Ovary (tissue), 9 donors: ENCODE data around the gene RGS7. TPM values are rescaled to one million over a fixed set of nuclear protein-coding genes. Genes with fewer than 3 reads are reported as not detected.

Experiments
- DNase-seq, 5 donors: peaks; one replicate each; pipeline ENCODE4 v3.0.0-alpha.2; 2019 to 2020
- H3K27ac ChIP-seq, 2 donors: fragments of 200-600 bp; one replicate each; pipeline versions ENCODE4 v1.5.1 to v1.8.0; 2019 to 2022
- H3K27me3 ChIP-seq: fragments of 200-600 bp; one replicate; pipeline ENCODE4 v1.8.0; 2022
- H3K36me3 ChIP-seq: fragments of 200-600 bp; sonication (generic); one replicate; pipeline ENCODE4 v1.5.1; 2019
- H3K4me1 ChIP-seq: one replicate; pipeline ENCODE4 v1.8.1; 2013; ENCODE audit warnings: mild to moderate bottlenecking, moderate library complexity; ENCODE audit not compliant: insufficient read depth
- H3K4me3 ChIP-seq: fragments of 200-600 bp; sonication (generic); one replicate; pipeline ENCODE4 v1.5.1; 2017
- H3K9me3 ChIP-seq, 2 donors: fragments of 200-600 bp in 1 of 2; sonication (generic) in 1 of 2; one replicate each; pipeline versions ENCODE4 v1.5.1 to v1.8.1; 2013 to 2019; ENCODE audit warnings: mild to moderate bottlenecking in 1 of 2, moderate library complexity in 1 of 2
- CTCF ChIP-seq, 3 donors: fragments of 450-650 bp in 2 of 3; fragments of 200-600 bp in 1 of 3; IDR thresholded peaks; one replicate each; pipeline versions ENCODE4 v1.5.1 to v1.8.0; 2016 to 2022; ENCODE audit warnings: antibody characterized with exemption in 3 of 3, mild to moderate bottlenecking in 1 of 3
- EP300 ChIP-seq: sonication (generic); formaldehyde crosslinking; IDR thresholded peaks from one replicate; pipeline ENCODE4 v1.6.1; 2017; ENCODE audit warnings: antibody characterized with exemption
- POLR2A ChIP-seq: fragments of 450-650 bp; IDR thresholded peaks from one replicate; pipeline ENCODE4 v1.6.1; 2017; ENCODE audit warnings: antibody characterized with exemption, mild to moderate bottlenecking, moderate library complexity
- WGBS, 3 donors: extraction: QIAGEN DNeasy Blood & Tissue Kit in 1 of 3; methylation state at CpG; one replicate each; pipeline versions ENCODE4 v1.1.5 to v1.1.7; 2013 to 2017; 5-methylcytosine and 5-hydroxymethylcytosine counted together
- intact Hi-C, 4 donors: fragments of 100-400 bp; cut with DNase I; formaldehyde crosslinking; loops; one replicate each; pipeline versions ENCODE4 v1.11.0 to v1.15.1; 2022 to 2023
- polyA plus RNA-seq, 2 donors: library from polyadenylated mRNA; stranded (reverse); fragments of 200-250 nt in 1 of 2; fragments of 350-450 nt in 1 of 2; fragmentation: Illumina TruSeq in 1 of 2; extraction: RNeasy Lipid Tissue Mini Kit (QIAGEN cat#74804) in 1 of 2; gene quantifications; one replicate each; pipeline ENCODE4 v1.2.3, GENCODE V29; 2013 to 2014
- total RNA-seq, 7 donors: library from RNA; depleted of rRNA in 2 of 7; stranded (reverse); fragments of >200 nt in 2 of 7; fragmentation: NEBNext Ultra II Directional in 3 of 7; extraction: Animal tissue kit (Norgen Biotek cat#: 25700) in 3 of 7; gene quantifications; one replicate each; pipeline versions ENCODE4 v1.1.0 to v1.2.4, GENCODE V29; 2016 to 2023
- donor health status: DM: no; HTN: no; CAD: no; lungs with moderate emphysema.
- donor health status: DM: no; HTN: no; CAD: no.
- donor health status: Bipolar disorder and iron deficiency.
- donor health status: DM: yes; HTN: yes; CAD: no.
- donor health status: DM: no; HTN: no; CAD: no.
- donor health status: DM: yes; HTN: yes; CAD: no.

Gene RGS7
- total and polyA plus RNA-seq, 9 donors: 0.10 to 1.00 (median 0.37) TPM; not detected in 1

GRCh38 chr1:240854367-240854766 is 502.6 kb downstream of the RGS7 start:
- TF ChIP-seq POLR2A: no peak
- no peak for TF ChIP-seq EP300
- TF ChIP-seq CTCF (IDR thresholded peaks at IDR 0.05): no peak
- intact Hi-C loops: no loop called here
- Histone ChIP-seq H3K4me3 (no peak overlapping the region), H3K9me3 (no peaks in the 10 kb centered on the region), H3K36me3 (no peaks in the 10 kb centered on the region), H3K27me3 (no peaks in the 10 kb centered on the region), H3K4me1 (no peaks in the 10 kb centered on the region), H3K27ac (no peak overlapping the region)
- WGBS, 3 donors: 69 to 73% (median 73%) methylated on average over 6 of the region's 6 CpGs
- no peak for DNase-seq

DNA sequence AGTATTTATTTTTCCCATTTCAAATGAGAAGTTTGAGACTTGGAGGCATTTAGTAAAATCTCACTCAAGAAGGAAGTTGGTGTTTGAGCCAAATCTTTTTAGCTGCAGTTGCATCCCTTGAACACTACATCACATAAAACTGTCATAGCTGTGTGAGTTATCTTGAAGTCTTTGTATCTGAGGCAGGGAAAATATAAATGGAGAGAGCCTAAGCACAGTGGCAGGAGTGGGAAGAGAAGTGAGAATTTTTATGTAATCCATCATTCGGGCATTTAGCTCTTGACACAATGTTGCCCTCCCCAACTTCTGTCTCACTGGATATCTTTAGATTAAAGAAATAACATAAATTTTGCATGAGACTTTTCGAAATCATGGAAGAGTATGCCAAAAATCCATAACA is 509.7 kb downstream of the RGS7 start:
- no peak overlapping the region for H3K4me3 ChIP-seq
- intact Hi-C loops: no loop called here
- TF ChIP-seq POLR2A: no peak
- 70 to 83% (median 76%) methylated on average over 2 of the region's 2 CpGs for WGBS, 3 donors
- H3K4me1 ChIP-seq: no peaks in the 10 kb centered on the region
- H3K27me3 ChIP-seq: no peaks in the 10 kb centered on the region
- H3K27ac ChIP-seq: no peak overlapping the region
- DNase-seq: no peak
- H3K36me3 ChIP-seq: no peaks in the 10 kb centered on the region
- no peaks in the 10 kb centered on the region for H3K9me3 ChIP-seq

DNA sequence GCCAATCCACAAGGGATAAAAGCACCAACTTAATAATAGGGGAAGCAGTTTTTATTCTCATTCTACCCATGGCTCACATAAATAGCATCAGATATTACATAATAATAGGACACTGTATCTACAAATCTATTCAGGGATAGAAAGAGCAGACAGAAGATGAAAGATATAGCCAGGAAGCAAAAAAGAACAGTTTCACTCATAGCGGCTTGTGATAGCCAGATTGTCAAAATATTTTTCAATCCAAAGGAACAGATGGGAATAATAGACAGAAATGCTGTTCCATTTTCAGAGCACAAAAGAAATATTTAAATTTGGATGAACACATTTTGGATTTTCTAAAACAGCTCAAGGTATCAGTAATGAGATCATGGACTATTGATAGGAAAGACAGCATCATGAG is 512.5 kb downstream of the RGS7 start:
- intact Hi-C loops: no loop called here
- TF ChIP-seq POLR2A: no peak
- TF ChIP-seq CTCF (IDR thresholded peaks at IDR 0.05): no peak
- no peak for TF ChIP-seq EP300
- Histone ChIP-seq H3K4me1 (no peaks in the 10 kb centered on the region), H3K27ac (no peak overlapping the region), H3K27me3 (no peaks in the 10 kb centered on the region), H3K9me3 (no peaks in the 10 kb centered on the region), H3K4me3 (no peak overlapping the region), H3K36me3 (no peaks in the 10 kb centered on the region)
- 60 to 85% (median 71%) methylated on average over 1 of the region's 1 CpG for WGBS, 3 donors
- no peak for DNase-seq

DNA sequence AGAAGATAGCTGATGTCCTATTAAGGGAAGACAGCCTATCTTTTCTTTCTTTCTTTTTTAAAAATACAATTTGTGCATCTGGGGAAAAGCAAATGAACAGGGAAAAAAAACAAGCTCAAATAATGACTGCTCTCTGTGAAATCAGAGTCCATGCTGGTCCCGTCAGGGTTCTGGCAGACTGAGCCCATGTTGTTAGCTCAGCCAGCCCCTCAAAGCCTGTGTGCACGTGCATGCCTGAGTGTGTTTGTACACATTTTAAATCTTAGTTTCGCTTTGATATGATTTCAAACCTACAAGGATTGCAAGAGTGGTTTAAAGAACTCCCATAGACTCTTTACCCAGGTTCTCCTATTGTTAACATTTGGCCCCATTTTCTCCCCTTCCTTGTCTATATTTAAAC is 513.2 kb downstream of the RGS7 start:
- TF ChIP-seq POLR2A (no peak), CTCF (IDR thresholded peaks at IDR 0.05) (no peak), EP300 (no peak)
- Histone ChIP-seq H3K4me1 (no peaks in the 10 kb centered on the region), H3K9me3 (no peaks in the 10 kb centered on the region), H3K36me3 (no peaks in the 10 kb centered on the region), H3K27ac (no peak overlapping the region), H3K27me3 (no peaks in the 10 kb centered on the region), H3K4me3 (no peak overlapping the region)
- intact Hi-C loops: no loop called here
- WGBS, 3 donors: 22 to 26% (median 22%) methylated on average over 3 of the region's 3 CpGs
- no peak for DNase-seq

- H3K27me3 ChIP-seq: no peaks in the 10 kb centered on the region
- intact Hi-C loops: no loop called here
- WGBS, 3 donors: 64 to 76% (median 70%) methylated on average over 1 of the region's 1 CpG
These were observed 520.7 kb downstream of the RGS7 start for GRCh38 chr1:240836271-240836670.

More at GRCh38 chr1:240836271-240836670, 520.7 kb downstream of the RGS7 start:
- H3K9me3 ChIP-seq: no peaks in the 10 kb centered on the region
- no peaks in the 10 kb centered on the region for H3K36me3 ChIP-seq
- TF ChIP-seq EP300: no peak
- no peak for TF ChIP-seq CTCF (IDR thresholded peaks at IDR 0.05)
- no peak for TF ChIP-seq POLR2A
- no peaks in the 10 kb centered on the region for H3K4me1 ChIP-seq
- no peak overlapping the region for H3K4me3 ChIP-seq
- no peak overlapping the region for H3K27ac ChIP-seq
- no peak for DNase-seq
